Lung (tissue), 16 donors: Measurements from ENCODE around the gene GLYATL1B. TPM values are rescaled to one million over a fixed set of nuclear protein-coding genes. Genes with fewer than 3 reads are reported as not detected.
"Not testable (repeated sequence)": the region's sequence is repeated elsewhere in the genome, so short reads cannot be mapped to it uniquely, and the experiment has no call there.

Experiments
- ATAC-seq: fragments of 200-7000 bp; cut with Tn5 transposase; one replicate; pipeline ENCODE4 v1.9.1; 2020; ENCODE audit warnings: moderate number of reproducible peaks; ENCODE audit not compliant: insufficient read depth, low FRiP score
- DNase-seq, 3 donors: peaks; one replicate each; pipeline ENCODE4 v3.0.0-alpha.2; 2013 to 2017
- H3K27ac ChIP-seq, 2 donors: one replicate each; pipeline ENCODE4 v1.5.1; 2013; ENCODE audit warnings: mild to moderate bottlenecking in 2 of 2, moderate library complexity in 2 of 2, control low read depth in 1 of 2, inconsistent platforms in 1 of 2, low read depth in 1 of 2, low read length in 1 of 2
- H3K27me3 ChIP-seq, 3 donors: one replicate each; pipeline ENCODE4 v1.5.1; 2013; ENCODE audit warnings: low read length in 2 of 3; ENCODE audit not compliant: control insufficient read depth in 3 of 3, insufficient read depth in 3 of 3
- H3K36me3 ChIP-seq, 4 donors: one replicate each; pipeline ENCODE4 v1.5.1; 2013; ENCODE audit warnings: low read length in 4 of 4, mild to moderate bottlenecking in 1 of 4, moderate library complexity in 1 of 4; ENCODE audit not compliant: control insufficient read depth in 4 of 4, insufficient read depth in 4 of 4
- H3K4me1 ChIP-seq, 5 donors: one replicate each; pipeline ENCODE4 v1.5.1; 2013; ENCODE audit warnings: low read length in 5 of 5, mild to moderate bottlenecking in 2 of 5, moderate library complexity in 1 of 5; ENCODE audit not compliant: control insufficient read depth in 5 of 5, insufficient read depth in 5 of 5
- H3K4me3 ChIP-seq: one replicate; pipeline ENCODE4 v1.5.1; 2013; ENCODE audit warnings: mild to moderate bottlenecking, control low read depth, moderate library complexity
- H3K9ac ChIP-seq, 2 donors: one replicate each; pipeline ENCODE4 v1.5.1; 2013; ENCODE audit warnings: low read length in 2 of 2, control low read depth in 1 of 2; ENCODE audit not compliant: insufficient read depth in 1 of 2
- H3K9me3 ChIP-seq, 4 donors: one replicate each; pipeline ENCODE4 v1.5.1; 2013; ENCODE audit warnings: low read length in 3 of 4, mild to moderate bottlenecking in 1 of 4, moderate library complexity in 1 of 4; ENCODE audit not compliant: control insufficient read depth in 4 of 4, insufficient read depth in 3 of 4
- CTCF ChIP-seq: IDR thresholded peaks from 2 replicates; pipeline ENCODE4 v1.5.1; 2012; ENCODE audit warnings: mild to moderate bottlenecking; ENCODE audit errors: control extremely low read depth, extremely low read depth
- WGBS, 2 donors: extraction: QIAGEN DNeasy Blood & Tissue Kit; methylation state at CpG; one replicate each; pipeline ENCODE4 v1.1.7; 2013; 5-methylcytosine and 5-hydroxymethylcytosine counted together
- long read RNA-seq, 5 donors: transcript quantifications; one replicate each; lab custom pipeline, GENCODE V29; 2026
- polyA plus RNA-seq, 2 donors: library from polyadenylated mRNA; stranded (reverse); fragments of 200-250 nt; gene quantifications; one replicate each; pipeline ENCODE4 v1.2.1, GENCODE V29; 2013
- total RNA-seq, 2 donors: library from RNA; depleted of rRNA in 1 of 2; stranded (reverse); fragments of >200 nt in 1 of 2; gene quantifications; one replicate each; pipeline ENCODE4 v1.2.1, GENCODE V29; 2014 to 2021
- donor health status: control.
- donor health status: control.
- donor health status: Bipolar disorder and iron deficiency.
- donor health status: healthy.
- donor health status: DM: yes; HTN: yes; CAD: no.

The GLYATL1B gene
- not detected for total RNA-seq
- polyA plus RNA-seq: not detected
- long read RNA-seq, donor 1: 0 reads
- long read RNA-seq, donor 2: 0 reads
- long read RNA-seq, donor 3: 0 reads
- long read RNA-seq, donor 4: 0 reads
- long read RNA-seq, donor 5: 0 reads

- H3K9me3 ChIP-seq, H3K9ac ChIP-seq, ATAC-seq, H3K4me1 ChIP-seq, H3K4me3 ChIP-seq, H3K36me3 ChIP-seq, DNase-seq, H3K27ac ChIP-seq, H3K27me3 ChIP-seq: not testable (repeated sequence)
- 77 to 93% methylated on average over 5 of the region's 5 CpGs for WGBS, 2 donors
These were observed at the start of gene GLYATL1B for GRCh38 chr11:59086007-59086406. TSS of gene GLYATL1B (plus strand) at chr11:59086307. CDS start at chr11:59086307, 0 bp downstream.

- not testable (repeated sequence) for ATAC-seq, H3K9ac ChIP-seq, H3K4me1 ChIP-seq, H3K27me3 ChIP-seq, H3K9me3 ChIP-seq, H3K4me3 ChIP-seq, H3K36me3 ChIP-seq, H3K27ac ChIP-seq, DNase-seq
- WGBS, 2 donors: 64 to 94% methylated on average over 2 of the region's 2 CpGs
These were observed 49.6 kb upstream of the GLYATL1B start for GRCh38 chr11:59036542-59036941.

GRCh38 chr11:59037434-59037833 lies 48.7 kb upstream of the GLYATL1B start:
- not testable (repeated sequence) for H3K27ac ChIP-seq, H3K9ac ChIP-seq, ATAC-seq, DNase-seq, H3K4me3 ChIP-seq, H3K4me1 ChIP-seq, H3K9me3 ChIP-seq, H3K36me3 ChIP-seq, H3K27me3 ChIP-seq
- WGBS, 2 donors: 84 to 88% methylated on average over 1 of the region's 1 CpG

- ATAC-seq: no peak
- TF ChIP-seq CTCF: no peak
These were observed 45.5 kb upstream of the GLYATL1B start for GRCh38 chr11:59040607-59041006.

GRCh38 chr11:59051383-59051782 lies 34.7 kb upstream of the GLYATL1B start:
- H3K27me3 ChIP-seq, ATAC-seq, H3K9ac ChIP-seq, H3K4me1 ChIP-seq, H3K9me3 ChIP-seq, H3K27ac ChIP-seq, DNase-seq, H3K4me3 ChIP-seq, H3K36me3 ChIP-seq: not testable (repeated sequence)
- 86 to 90% methylated on average over 1 of the region's 1 CpG for WGBS, 2 donors

More at GRCh38 chr11:59040607-59041006, 45.5 kb upstream of the GLYATL1B start:
- no peaks in the 10 kb centered on the region for H3K9me3 ChIP-seq
- no peak overlapping the region for H3K27ac ChIP-seq
- WGBS, 2 donors: 49 to 63% methylated on average over 3 of the region's 3 CpGs
- H3K27me3 ChIP-seq: no peaks in the 10 kb centered on the region
- H3K4me1 ChIP-seq: no peaks in the 10 kb centered on the region
- no peak overlapping the region for H3K9ac ChIP-seq
- DNase-seq: peak in 1 of 3 donors; percentile 10
- H3K36me3 ChIP-seq: no peaks in the 10 kb centered on the region
- no peak overlapping the region for H3K4me3 ChIP-seq

GRCh38 chr11:59052355-59052754 lies 33.8 kb upstream of the GLYATL1B start:
- not testable (repeated sequence) for H3K27me3 ChIP-seq, H3K9me3 ChIP-seq, H3K4me3 ChIP-seq, H3K36me3 ChIP-seq, H3K9ac ChIP-seq, DNase-seq, H3K4me1 ChIP-seq, H3K27ac ChIP-seq, ATAC-seq
- 49 to 75% methylated on average over 2 of the region's 2 CpGs for WGBS, 2 donors
